Activated naive CD8-positive, alpha-beta T cell treated with anti-CD3 and anti-CD28 coated beads, Interleukin-2, amount 50 U/mL, for 16 hours (primary cell): Measurements from ENCODE around the gene PRKN.

Experiments
- DNase-seq: peaks from one replicate; pipeline ENCODE4 v3.0.0-alpha.2; 2020; ENCODE audit warnings: low read depth, low spot score

PRKN gene

DNA sequence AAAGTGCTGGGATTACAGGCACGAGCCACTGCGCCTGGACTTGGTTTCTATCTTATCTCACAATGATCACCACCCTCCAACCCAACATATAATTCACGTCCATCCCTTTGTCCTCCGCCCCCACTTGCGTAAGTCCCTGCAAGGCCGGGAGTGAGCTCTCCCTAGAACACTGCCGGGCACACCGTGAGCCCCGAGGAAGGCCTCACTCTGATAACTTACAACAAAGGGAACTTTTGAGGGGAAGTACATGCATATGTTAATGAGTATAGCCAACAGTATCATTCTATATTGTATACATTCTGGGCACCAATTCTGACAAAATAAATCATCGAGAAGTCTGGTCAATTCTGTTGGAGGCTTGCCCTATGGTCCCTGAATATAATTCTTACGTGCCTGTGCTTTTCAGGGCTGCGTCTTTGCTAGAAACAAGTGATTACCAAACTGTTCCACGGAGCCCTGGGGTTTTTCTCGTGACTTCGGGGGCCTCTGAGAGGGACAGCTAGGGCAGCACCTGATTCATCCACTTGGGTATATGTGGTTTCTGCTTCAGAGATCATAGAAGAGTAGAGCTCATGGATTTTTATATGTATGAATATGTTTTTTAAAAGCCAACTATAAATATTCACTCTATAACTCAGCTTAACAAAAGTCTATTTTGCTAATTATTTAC is 983.9 kb downstream of the PRKN start:
- DNase-seq = no peak

DNA sequence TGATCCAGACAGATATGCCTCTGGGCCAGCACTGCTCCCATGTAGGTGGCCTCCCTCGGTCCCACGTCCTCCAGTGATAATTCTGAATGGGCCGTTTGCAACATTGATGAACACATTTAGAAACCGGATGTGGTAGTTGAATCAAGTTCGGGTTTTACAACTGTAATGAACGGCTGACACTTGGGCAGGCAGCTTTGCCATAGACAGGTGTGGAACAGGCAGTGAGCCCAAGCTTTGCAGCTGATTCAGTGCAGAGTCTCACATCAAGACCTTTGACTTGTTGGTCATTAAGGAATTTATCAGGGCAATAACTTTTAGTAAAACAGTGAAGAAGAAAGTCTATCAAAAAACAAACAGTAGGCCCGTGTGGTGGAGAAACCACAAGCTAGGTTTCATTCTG is 987.1 kb downstream of the PRKN start:
- no peak for DNase-seq

DNA sequence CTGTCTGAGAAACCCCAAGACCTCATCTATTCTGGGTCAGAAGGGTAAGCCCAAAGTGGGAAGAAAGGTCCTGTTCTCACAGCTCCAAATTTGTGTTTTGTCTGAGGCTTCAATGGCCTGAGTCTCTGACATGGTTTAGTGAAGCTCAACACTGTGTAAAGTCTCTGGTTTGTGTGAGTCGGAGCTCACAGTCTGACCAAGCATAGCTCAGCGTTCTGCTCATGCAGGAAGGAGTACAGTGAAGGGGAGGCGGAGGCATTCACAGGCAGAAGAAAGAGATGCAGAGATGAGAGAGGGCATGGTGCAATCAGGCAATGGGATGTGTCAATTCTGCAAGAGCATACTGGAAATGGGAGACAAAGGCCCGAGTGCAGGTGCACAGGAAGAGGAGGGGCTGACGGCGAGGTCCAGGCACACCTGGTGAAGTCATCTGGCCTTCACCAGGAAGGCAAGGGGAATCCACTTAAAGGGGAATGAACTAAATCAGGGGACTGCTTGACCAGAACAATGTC is 990.7 kb downstream of the PRKN start:
- no peak for DNase-seq

DNA sequence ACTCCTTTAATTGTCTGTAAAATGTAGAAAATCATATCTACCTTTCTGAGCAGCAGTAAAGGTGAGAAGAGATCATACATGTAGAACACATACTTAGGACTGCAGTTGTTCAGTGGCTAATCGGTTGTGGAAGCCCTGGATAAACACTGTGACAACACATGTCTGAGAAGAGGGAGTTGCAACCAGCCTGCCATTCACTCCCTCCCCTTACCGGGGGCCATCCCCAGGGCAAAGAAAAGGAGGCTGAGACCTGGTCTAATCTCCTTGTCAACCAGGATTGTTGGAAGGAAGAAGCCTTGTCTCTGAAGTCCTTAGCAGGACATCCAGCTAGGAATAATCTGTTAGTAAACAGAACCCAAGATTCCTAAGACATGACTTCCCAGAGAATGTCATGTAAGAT is 991.2 kb downstream of the PRKN start:
- DNase-seq = no peak

DNA sequence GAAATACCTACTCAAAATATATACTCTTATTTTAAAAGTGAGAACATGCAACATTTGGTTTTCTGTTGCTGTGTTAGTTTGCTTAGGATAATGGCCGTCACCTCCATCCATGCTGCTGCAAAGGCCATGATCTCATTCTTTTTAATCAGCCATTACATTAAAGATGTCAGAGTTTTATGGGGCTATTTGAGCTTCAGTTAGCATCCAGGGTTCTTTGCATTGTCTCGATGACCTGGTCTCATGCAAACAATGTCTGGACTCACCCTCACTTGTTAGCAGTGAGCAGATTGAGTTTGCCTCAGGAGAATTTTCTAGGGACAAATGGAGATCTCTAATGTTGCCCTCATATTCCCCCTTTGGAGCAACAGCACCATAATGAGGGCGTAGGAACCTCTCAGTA is 995.0 kb downstream of the PRKN start:
- DNase-seq = no peak

DNA sequence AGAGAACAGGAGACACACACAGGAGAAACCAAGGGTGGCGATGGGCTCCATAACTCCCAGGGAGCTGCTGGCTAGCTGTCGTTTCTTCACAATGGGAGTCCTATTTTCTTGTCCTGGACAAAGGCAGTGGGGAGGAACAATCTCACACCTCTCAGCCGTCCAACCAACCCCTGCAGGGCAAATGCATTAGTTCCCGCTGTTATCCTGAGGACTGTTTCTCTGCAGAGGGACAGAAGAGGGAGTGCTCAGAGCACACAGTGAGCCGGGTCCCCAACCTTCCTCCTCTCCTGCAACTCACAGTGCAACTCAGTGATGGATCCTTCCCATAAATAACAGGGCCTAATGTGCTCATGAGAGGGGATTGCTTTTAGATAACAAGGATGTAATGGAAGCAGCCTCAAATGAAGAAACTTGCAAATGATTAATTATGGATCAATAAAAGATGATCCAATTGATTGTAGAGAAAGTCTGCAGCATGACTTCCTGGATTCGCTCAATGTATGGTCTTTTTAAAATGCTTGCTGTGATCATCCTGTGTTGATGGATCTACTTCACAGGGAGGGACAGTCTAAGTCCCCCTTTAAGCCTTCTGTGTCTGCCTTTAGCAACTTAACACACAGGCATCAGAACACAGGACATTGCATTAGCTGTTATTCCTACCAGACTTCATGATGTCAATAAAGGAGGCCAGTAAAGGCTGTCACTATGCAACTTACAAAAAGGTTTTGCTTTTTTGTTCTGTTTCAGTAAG is 1000.3 kb downstream of the PRKN start:
- no peak for DNase-seq

DNA sequence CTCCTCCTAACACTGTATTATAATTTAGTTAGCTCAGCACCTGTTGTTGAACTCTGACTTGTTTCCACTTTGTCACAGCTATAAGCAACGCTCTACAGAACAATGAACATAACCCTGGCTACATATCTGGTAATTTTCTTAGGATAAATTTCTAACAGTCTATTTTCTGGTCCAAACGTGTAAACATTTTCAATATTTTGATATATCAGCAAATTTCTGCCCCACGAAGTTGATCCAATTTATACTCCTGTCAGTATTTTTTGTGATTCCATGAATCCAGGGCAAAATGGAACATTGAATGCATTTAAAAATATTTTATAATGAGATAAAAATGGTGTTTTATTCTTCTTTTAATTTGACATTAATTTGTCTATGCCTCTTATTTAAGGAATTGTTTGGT is 1005.2 kb downstream of the PRKN start:
- no peak for DNase-seq

DNA sequence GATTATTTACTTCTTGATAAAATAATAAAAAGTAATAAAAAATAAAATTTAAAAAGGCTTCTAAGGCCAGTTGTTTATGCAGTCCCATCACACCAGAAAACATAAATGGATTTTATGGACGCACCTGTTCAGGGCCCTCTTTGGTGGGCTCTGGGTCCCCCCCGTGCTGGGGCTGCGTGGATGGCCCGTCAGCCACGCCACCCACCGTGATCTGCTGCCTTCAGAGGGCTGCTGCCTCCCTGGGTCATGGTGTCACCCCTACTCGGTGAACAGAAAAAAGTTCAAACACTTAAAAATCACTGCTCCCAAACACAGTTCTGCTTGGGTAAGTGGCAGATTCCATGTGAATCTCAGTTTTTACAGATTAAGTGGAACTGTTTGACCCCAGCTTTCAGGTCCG is 1006.1 kb downstream of the PRKN start:
- DNase-seq = no peak

DNA sequence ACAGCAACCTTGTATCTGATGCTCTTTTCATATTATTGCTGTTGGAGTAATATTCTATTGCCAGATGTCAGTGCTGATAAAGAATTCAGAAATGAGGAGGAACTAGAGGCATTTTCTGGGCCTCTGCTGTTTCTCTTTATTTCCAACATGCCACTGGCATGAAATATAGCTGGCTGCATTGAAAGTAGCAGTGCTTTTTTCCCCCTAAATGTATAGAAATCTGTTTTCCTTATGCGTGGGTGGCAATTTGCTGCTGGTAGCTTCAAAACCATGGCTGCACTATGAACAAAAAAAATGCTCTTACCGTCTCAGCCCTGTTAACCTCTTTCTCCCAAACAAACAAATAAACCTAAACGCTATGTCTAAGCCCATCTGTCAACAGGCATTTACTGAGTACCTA is 1011.4 kb downstream of the PRKN start:
- DNase-seq = no peak

DNA sequence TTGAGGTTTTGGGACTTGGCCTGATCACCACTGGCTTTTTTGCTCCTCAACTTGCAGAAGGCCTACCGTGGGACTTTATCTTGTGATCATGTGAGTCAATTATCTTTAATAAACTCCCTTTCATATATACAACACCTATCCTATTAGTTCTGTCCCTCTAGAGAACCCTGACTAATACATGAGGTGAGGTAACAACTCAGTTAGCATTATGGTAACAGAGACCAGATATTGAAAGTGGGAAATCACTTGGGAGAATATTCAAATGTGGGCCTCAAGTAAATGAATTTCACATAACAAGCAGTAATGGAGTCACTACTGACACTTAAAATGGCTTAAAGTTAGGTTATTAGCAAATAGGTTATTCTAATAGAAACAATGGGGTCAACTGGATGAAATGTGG is 1015.6 kb downstream of the PRKN start:
- no peak for DNase-seq

DNA sequence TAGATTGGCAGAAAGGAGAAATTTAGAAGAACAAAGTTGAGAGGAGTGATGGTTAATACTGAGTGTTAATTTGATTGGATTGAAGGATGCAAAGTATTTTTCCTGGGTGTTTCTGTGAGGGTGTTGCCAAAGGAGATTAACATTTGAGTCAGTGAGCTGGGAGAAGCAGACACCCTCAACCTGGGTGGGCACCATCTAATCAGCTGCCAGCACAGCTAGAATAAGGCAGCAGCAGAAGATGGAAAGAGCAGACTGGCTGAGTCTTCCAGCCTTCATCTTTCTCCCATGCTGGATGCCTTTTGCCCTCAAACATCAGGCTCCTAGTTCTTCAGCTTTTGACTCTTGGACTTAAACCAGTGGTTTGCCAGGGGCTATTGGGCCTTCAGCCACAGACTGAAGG is 1016.1 kb downstream of the PRKN start:
- DNase-seq = no peak

DNA sequence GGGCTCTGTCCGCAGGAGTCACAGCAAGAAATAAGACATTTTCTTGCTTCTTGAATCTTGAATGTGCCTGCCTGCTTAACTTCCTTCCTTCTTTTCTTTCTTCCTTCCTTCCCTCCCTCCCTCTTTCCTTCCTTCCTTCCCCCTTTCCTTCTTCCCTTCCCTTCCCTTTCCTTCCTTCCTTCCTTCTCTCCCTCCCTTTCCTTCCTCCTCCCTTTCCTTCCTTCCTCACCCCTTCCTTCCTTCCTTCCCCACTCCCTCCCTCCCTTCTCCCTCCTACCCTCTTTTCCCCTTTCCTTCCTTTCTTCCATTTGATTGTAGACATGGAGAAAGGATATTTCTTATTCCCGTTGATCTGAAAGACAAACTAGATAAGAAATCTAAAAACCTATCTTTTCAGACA is 1016.9 kb downstream of the PRKN start:
- no peak for DNase-seq

DNA sequence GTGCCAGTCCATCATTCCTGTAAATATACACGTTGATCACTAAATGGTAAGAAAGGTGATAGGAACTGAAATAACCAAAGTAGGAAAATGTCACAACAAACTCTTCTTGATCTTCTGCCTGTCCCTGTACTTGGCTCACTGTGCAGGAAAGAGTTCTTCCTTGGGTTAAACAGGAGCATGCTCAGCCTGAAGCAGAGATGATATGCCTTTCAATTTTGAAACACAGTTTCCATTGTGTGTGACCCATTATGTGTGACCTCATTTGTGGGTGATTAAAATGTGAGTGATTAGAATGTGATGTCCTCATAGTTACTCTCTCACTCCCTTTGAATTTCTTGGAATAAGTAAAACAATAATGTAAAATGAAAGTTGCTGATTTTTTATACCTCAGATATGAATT is 1026.5 kb downstream of the PRKN start:
- no peak for DNase-seq

DNA sequence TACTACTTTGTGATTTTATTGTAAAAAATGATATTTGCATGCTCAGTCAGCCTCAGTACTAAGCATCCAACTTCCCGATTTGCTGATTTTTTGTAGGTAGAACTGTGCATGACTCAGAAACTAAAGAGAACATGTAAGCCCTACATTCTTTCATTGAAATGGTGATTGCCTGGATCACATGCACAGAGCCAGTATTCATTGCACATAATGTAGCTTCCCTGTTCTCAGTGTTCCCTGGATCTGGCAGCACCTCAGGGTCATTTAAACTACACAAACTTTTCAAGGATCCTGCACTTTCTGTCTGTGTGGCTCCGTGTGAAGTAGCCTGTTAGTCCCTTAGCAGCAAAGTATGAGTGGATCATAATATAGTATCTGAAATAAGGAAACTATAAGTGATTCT is 1030.8 kb downstream of the PRKN start:
- no peak for DNase-seq

DNA sequence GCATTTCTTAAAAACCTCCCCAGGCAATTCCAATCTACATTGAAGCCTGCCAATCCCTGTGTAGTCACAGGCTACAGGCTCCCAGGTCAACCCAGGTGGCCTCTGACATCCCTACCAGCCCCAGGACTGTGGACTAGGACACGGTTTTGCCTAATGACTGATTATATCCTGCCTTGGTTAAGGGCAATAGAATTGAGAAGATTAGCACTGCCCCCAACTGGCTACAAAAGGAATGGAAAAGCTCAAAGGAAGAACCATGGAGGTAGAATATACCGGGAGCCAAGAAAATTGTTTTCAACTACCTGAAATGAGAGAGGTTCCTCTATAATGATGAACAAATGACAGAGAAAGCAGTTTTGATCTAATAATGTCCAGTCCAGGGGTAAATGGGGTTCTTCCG is 1032.6 kb downstream of the PRKN start:
- DNase-seq = no peak

DNA sequence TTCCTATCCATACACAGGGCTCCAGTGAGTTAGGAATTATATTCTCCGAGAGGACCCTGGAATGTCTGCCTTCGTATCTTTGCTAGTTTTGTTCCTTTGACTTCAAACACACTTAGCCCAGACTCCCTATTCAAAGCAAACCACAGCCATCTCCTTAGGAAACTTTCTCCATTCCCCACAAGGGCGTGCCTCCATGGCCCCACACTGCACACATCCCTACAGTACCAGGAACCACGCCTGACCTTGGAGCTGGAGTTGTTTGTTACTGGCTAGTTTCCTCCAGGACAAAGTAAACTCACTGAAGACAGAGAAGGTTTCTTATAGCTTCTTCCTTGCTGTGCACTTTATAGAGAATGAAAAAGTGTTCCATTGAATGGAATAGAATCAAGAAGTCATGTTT is 1040.9 kb downstream of the PRKN start:
- no peak for DNase-seq

DNA sequence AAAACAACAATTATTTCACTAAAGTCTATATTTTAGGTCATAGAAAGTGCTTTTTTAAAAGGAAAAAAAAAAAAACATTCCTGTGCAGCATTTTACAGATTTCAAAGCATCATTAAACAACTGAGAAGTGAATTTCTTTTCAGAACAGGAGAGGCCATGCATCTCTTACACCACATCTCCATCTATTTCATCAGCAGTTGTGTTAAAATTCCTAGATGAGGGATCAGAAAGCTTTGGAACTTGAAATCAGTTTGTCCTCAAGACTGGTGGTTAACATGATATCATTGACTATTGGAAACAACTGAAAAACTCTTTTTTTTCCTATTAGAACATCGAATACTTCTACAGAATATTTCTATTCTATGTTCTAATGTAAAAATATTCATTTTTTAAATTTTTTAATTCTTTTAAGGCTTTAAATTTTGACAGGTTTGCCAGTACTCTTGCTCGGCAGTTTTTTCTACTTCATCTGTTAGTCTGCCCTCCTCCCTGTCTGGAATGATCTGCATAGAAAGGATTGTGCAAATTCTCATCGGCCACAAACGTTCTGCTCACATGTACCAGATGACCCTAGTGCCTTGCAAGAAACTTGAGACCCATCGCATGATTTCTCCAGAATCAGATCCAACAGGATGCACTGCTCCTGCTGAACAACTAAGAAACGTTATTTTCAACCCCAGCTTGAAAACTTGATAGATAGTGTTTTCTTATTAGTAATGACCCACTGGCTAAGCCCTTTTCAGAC is 1042.7 kb downstream of the PRKN start:
- no peak for DNase-seq

DNA sequence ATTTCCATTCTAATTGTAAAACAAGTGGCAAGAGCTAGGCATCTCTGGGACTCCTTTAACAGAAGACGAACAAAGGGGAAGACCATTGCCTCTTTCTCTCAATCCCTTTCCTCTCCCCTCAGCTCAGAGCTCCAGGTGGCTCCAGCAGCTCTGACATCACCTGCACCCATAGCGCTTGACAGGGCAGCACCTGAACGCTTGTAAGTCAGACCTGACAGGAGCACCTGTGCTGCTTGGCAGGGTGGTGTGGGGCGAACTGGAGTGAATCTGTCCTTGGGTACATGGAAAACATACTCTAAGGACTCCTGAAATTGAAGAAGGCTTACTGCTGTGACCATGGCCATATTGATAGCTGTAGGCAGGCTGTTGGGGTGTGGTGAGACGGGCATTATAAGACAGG is 1044.2 kb downstream of the PRKN start:
- DNase-seq = no peak

DNA sequence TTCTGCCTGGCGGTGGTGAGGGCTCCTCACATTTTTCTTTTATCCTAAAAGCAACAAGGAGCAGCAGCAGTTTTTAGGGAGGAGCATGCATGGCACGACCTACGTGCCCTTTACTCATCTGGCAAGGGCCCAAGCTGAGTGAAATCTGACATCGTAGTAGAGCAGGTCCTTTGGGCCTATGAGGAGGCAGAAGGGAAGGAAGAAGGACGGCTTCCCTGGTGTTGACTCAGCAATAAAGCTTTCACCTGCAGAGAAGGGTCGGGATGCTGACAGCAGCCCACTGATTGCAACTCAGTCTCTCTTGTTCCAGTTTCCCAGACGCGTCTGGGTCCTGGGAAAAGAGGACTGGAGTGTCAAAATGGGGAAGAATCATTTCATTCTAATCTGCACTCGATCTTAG is 1044.6 kb downstream of the PRKN start:
- no peak for DNase-seq

DNA sequence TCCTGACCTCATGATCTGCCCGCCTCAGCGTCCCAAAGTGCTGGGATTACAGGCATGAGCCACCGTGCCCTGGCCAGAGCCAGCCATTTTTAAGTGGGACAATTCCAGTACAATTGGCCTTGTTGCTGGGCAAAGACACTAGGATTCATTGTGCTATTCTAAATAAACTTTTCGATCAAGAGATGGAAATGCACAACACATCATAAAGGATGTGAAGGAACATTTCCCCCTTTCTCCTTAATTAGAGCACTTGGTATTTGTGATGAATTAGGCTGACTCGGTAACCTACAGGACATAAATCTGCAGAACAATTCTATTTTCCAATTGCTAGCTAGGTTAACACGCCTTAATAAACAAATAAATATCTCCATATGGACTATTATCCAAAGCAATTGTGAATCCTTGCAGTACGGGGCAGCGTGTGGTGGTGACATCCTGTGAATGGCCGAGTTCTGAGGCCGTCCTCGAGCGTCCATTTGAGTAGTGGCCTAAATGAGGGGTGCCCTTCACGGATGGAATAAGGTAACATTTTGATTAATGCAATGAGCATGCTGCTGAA is 1047.5 kb downstream of the PRKN start:
- DNase-seq = no peak

DNA sequence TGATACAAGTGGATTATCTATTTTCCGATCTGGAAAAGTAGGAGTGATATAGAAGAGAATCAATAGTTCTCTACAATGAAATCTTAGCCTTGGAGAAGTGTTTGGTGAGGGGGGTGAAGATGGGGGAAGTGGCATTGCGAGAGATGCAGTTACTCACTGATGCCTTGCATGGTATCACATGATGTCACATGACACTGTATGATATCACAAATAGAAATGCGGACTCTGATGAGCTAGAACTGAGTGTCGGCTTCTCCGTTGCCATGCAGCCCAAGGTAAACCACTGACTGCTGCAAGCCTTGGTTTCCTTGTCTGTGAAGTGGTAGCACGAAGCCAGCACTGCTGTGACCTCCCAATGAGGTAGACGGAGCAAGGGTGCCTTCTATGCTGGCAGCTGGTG is 1050.4 kb downstream of the PRKN start:
- no peak for DNase-seq

DNA sequence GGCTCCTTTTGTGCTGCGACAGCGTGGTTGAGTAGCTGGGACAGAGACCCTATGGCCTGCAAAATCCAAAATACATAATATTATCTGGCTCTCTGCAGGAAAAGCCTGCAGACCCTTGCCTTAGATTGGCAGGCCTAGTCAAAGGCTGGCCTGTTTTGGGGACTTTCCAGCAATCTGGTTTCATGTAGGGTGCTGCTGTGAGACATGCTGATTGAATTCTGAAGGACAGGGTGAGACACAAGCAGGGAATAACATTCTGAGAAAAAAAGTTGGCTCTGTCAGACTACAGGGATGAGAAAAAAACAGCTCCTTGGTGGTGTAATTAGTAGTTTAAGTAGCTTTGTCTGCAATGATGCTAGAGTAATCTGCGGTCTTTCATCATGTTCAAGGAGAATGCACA is 1051.0 kb downstream of the PRKN start:
- no peak for DNase-seq
